Measurements from ENCODE around the gene KLF13.
A peak's percentile ranks its signal among the peaks of the same experiment; 100 is the strongest.

The KLF13 gene

GRCh38 chr15:31339558-31339895 is 12.9 kb downstream of the KLF13 start:
- TF ChIP-seq, protein P1, sequence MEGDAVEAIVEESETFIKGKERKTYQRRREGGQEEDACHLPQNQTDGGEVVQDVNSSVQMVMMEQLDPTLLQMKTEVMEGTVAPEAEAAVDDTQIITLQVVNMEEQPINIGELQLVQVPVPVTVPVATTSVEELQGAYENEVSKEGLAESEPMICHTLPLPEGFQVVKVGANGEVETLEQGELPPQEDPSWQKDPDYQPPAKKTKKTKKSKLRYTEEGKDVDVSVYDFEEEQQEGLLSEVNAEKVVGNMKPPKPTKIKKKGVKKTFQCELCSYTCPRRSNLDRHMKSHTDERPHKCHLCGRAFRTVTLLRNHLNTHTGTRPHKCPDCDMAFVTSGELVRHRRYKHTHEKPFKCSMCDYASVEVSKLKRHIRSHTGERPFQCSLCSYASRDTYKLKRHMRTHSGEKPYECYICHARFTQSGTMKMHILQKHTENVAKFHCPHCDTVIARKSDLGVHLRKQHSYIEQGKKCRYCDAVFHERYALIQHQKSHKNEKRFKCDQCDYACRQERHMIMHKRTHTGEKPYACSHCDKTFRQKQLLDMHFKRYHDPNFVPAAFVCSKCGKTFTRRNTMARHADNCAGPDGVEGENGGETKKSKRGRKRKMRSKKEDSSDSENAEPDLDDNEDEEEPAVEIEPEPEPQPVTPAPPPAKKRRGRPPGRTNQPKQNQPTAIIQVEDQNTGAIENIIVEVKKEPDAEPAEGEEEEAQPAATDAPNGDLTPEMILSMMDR (IDR thresholded peaks at IDR 0.05; ENCODE audit: unreplicated experiment in 3 of 3), result no peak
- Mint-ChIP-seq H3K36me3 (ENCODE audit: low read depth) (no peaks in the 10 kb centered on the region), H3K9me3 (no peaks in the 10 kb centered on the region), H3K4me3 (no peak overlapping the region), H3K27ac (peak overlapping the region in 1 of 3 experiments; percentile 17), H3K27me3 (ENCODE audit: low read depth) (no peaks in the 10 kb centered on the region), H3K4me1 (peaks cover 69% of the 10 kb centered on the region)

DNA sequence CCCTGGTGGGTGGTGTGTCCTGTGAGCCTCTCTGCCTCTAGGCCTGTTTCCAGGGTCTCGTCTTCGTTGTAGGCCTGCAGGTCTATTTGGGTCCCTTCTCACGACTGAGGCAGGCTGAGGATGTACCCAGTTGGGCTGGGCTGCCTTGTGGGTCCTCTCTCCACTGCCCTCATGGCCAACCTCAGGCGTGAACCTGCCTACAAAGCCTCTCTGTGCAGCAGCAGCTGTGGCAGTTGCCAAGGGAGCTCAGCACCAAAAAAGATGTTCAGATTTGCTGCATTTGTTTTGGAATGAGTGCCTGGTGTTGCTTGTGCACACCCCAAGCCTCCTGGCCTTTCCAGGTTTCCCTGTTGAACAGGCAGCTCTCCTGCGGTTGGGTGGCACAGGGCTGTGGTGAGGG is 13.4 kb downstream of the KLF13 start:
- TF ChIP-seq, protein P1 (IDR thresholded peaks at IDR 0.05; ENCODE audit: unreplicated experiment in 3 of 3), result no peak
- Mint-ChIP-seq H3K4me3 (no peak overlapping the region), H3K36me3 (ENCODE audit: low read depth) (no peaks in the 10 kb centered on the region), H3K27me3 (ENCODE audit: low read depth) (no peaks in the 10 kb centered on the region), H3K4me1 (peaks cover 68% of the 10 kb centered on the region), H3K27ac (no peak overlapping the region), H3K9me3 (no peaks in the 10 kb centered on the region)

- no peaks in the 10 kb centered on the region for H3K9me3 Mint-ChIP-seq
- H3K4me3 Mint-ChIP-seq, result no peak overlapping the region
- no peaks in the 10 kb centered on the region for H3K36me3 Mint-ChIP-seq (ENCODE audit: low read depth)
- peaks cover 63% of the 10 kb centered on the region for H3K4me1 Mint-ChIP-seq
- TF ChIP-seq, protein P1 (IDR thresholded peaks at IDR 0.05; ENCODE audit: unreplicated experiment in 3 of 3), result no peak
- no peaks in the 10 kb centered on the region for H3K27me3 Mint-ChIP-seq (ENCODE audit: low read depth)
- H3K27ac Mint-ChIP-seq, result peak overlapping the region in 1 of 3 experiments; percentile 34
Measured at GRCh38 chr15:31340592-31340991, 14.0 kb downstream of the KLF13 start.

DNA sequence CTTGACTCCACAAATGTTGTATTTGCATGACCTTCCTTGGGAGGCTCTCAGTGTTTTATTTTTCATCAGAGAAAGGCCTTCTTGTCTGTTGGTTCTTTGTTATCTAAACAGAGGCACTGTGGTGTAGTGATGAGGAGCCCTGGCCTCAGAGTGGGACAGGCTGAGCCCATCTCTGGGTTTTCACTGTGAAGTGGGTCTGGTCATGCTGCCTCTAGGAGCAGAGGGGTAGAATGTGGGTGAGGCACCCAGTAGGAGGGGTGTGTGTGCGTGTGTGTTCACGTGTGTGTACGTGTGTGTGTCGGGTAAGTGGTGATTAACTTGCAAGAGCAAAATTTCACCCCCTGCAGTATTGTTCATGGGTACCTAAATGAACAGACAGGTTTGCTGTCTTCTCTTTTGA is 14.4 kb downstream of the KLF13 start:
- H3K4me1 Mint-ChIP-seq, result peaks cover 60% of the 10 kb centered on the region
- H3K27me3 Mint-ChIP-seq (ENCODE audit: low read depth), result no peaks in the 10 kb centered on the region
- no peaks in the 10 kb centered on the region for H3K9me3 Mint-ChIP-seq
- H3K36me3 Mint-ChIP-seq (ENCODE audit: low read depth), result no peaks in the 10 kb centered on the region
- H3K4me3 Mint-ChIP-seq, result no peak overlapping the region
- TF ChIP-seq, protein P1 (IDR thresholded peaks at IDR 0.05; ENCODE audit: unreplicated experiment in 3 of 3), result no peak
- peak overlapping the region; percentile 6 to 52 (median 34) for H3K27ac Mint-ChIP-seq

GRCh38 chr15:31341496-31342195 is 15.0 kb downstream of the KLF13 start:
- H3K4me1 Mint-ChIP-seq, result peaks cover 55% of the 10 kb centered on the region
- TF ChIP-seq, protein P1 (IDR thresholded peaks at IDR 0.05; ENCODE audit: unreplicated experiment in 3 of 3), result no peak
- no peaks in the 10 kb centered on the region for H3K9me3 Mint-ChIP-seq
- H3K4me3 Mint-ChIP-seq, result no peak overlapping the region
- H3K27me3 Mint-ChIP-seq (ENCODE audit: low read depth), result no peaks in the 10 kb centered on the region
- peak overlapping the region in 1 of 3 experiments; percentile 34 for H3K27ac Mint-ChIP-seq
- H3K36me3 Mint-ChIP-seq (ENCODE audit: low read depth), result no peaks in the 10 kb centered on the region

DNA sequence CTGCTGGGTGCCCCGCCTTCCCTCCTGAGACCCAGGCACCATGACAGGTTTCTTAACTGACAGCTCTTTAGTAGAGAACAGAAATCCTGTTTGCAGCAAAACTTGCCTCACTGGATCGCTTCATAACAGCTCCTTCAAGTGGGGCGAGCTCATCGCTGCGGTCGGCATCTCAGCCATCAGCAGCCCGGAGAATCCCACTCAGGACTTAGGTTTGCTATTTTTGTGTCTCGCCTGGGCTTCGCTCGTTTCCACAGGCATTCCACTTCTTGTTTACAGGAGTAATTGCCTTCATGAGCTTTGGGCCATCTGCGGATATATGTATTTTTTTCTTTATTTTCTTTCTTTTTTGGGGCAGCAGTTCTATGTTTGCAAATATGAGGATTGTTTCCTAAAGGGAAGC is 15.7 kb downstream of the KLF13 start:
- Mint-ChIP-seq H3K27me3 (ENCODE audit: low read depth) (no peaks in the 10 kb centered on the region), H3K4me1 (peaks cover 48% of the 10 kb centered on the region), H3K27ac (peak overlapping the region in 1 of 3 experiments; percentile 11), H3K36me3 (ENCODE audit: low read depth) (no peaks in the 10 kb centered on the region), H3K9me3 (no peaks in the 10 kb centered on the region), H3K4me3 (no peak overlapping the region)
- TF ChIP-seq, protein P1 (IDR thresholded peaks at IDR 0.05; ENCODE audit: unreplicated experiment in 3 of 3), result no peak
